HK-2 (cell line): ENCODE measurements around the gene FAM114A2.

Source experiments
- DNase-seq: peaks from one replicate; pipeline ENCODE4 v3.0.0-alpha.2; 2018; ENCODE audit not compliant: unreplicated experiment

FAM114A2 gene

DNA sequence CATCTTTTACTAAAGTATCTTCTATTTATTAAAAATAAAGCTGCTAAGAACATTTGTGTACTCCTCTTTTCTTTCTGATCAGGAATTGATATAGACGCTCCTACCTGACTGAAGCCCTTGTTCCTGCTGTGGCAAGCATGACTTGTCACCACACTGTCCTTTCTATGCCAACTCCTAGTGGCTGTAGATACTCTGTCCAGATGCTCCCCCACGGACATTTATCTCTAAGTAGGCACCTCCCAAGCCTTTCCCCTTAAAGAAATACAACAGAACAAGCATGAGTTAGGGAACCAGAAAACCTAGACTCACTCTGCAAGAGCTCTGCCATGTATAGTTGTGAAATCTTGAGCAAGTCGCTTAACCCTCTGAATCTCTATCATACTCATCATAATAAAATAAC is 53.2 kb downstream of the FAM114A2 start:
- no peak for DNase-seq

GRCh38 chr5:153983885-153984284 is 54.8 kb downstream of the FAM114A2 start:
- DNase-seq, result no peak

GRCh38 chr5:153981905-153982605 is 56.7 kb downstream of the FAM114A2 start:
- DNase-seq, result no peak

DNA sequence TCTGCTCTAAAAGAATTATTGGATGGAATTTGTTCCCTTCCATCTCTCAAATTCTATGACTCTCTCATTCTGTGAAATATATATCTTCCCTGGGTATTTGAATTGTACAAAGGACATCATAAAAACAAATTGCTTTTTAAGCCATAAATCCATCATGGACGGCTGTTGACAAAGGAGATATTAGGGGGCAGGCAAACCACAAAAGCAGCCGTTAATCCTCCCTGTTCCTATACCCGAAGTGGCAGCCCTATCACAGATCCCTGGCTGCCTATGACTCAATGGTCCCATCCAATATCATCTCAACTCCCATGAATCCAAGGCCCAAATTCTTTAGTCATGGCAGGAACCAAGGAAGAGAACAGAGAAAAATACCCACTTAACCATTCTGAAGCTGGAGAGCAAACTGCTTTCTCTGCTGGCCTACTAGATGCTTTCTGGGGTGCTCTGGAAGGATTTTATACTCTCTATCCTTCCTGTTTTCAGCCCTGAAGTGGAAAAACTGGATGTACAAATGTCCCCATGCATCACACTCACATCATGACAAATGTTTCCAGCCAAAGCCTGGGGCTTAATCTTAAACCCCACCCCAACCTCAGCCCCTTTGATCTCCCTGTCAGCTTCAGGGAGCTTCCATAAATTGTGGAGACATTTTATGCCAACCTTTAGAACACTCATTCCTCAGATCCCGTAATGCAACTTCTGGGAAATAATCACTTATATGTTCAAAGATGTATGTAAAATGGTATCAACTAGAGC is 59.5 kb downstream of the FAM114A2 start:
- DNase-seq, result no peak

DNA sequence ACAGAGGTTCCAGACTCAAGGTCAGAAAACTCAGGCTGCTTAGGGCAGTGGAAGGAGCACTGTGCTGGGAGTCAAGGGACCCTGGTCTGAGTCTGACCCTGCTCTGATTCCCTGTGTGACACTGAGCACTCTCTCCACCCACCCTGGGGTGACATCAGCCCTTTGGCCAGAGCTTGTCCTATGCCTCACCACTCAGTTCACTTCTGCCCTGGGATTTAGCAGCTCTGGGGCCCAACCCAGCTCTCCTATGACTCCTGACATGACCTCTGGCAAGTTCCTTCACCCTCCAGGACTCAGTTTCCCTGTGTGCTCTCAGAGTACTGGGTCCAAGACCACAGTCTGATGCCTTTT is 63.9 kb downstream of the FAM114A2 start:
- no peak for DNase-seq

- peak; percentile 16 for DNase-seq
Observed at GRCh38 chr5:153974131-153974812, 64.4 kb downstream of the FAM114A2 start.

DNA sequence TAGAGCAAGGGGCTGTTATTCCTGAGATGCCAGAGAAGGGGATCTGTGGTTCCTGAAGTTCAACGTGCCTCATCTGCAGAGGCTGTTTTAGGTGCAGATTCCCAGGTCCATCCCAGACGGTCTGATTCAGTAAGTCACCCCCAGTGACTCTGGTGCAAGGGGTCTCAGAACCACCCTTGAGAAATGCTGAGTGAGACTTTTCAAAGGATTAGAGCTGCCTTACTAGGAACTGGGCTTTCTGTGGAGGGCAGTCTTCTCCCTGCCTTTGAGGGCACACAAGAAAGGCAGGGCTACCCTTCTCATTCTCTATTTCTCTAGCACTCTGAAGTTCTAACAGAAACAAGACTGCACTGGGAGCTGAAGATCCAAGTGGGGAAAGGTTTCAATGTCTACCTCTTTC is 66.5 kb downstream of the FAM114A2 start:
- no peak for DNase-seq

- no peak for DNase-seq
Observed at GRCh38 chr5:153970496-153970895, 68.2 kb downstream of the FAM114A2 start.

GRCh38 chr5:153969563-153969895 is 69.2 kb downstream of the FAM114A2 start:
- DNase-seq, result no peak

- no peak for DNase-seq
Observed at GRCh38 chr5:153968761-153969562, 69.7 kb downstream of the FAM114A2 start.

GRCh38 chr5:153964880-153965645 is 73.6 kb downstream of the FAM114A2 start:
- DNase-seq, result peak; percentile 30

DNA sequence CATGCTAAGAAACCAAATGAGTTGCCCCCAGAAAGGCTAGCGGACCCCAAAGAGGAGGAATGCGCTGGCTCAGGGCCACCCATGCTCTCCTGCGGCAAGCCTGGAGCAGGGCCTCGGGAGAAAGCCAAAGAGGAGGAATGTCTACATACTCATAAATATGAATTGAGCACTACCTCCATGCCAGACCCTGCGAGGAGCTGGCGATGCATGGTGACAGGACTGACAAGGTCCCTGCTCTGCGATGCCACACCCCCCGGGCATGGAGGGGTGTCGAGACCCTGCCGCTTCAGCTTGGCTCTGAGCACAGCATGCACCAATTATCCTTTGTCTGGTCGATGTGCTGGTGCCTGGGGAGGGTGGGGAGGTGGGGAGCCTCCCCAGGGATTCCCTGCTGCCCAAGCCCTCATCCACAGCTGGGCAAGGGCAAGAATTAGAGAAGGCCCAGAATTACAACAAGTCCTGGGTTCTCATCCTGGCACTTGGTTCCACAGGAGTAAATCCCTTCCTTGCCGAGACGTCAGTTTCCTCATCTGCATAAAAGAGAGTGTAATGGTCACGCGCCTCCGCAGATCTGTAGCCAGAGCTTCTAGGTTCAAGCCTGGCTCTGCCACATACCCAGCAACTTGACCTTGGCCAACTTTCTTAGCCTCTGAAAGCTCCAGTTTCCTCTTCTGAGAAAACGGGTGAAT is 74.4 kb downstream of the FAM114A2 start:
- DNase-seq, result no peak

- DNase-seq, result no peak
Observed at GRCh38 chr5:153960269-153961215, 78.2 kb downstream of the FAM114A2 start.

DNA sequence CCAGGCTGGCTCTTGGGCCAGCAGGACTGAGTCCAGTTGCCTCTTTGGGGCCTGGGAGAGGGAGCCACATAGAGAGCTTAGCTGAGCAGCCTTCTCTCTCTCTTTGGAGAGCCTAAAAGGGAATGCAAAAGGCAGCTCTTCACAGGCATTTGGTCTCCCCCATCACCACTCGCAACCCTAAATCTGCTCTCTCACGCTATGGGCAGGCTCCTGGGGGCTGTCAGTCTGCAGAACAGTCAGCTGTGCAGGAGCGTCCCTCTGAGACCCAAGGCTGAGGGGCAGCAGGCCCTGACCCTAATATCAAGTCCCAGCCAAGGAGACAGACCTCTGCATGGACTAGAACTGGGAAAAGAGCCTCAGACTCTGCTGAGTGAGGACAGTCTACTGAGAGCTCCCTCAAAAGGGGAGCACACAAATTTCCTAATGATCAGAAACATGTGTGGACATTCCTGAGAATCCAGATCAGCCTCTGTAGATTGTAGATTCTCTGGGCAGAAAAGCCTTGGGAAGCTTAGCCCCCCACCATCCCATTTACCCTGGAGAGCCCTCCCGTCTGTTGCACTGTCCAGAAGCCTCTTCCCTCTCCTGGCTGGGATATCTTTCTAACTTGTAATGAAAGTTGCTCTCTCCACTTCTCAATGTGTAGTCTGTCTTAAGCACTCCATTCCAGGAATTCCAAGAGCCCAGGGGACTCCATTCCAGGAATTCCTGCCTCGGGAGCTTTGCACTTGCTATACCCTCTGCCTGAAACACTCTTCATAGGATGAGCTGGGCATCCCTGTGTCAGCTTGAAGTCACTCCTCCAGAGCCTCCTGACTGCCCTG is 79.4 kb downstream of the FAM114A2 start:
- DNase-seq, result no peak

- DNase-seq, result no peak
Observed at GRCh38 chr5:153957205-153957604, 81.5 kb downstream of the FAM114A2 start.

DNA sequence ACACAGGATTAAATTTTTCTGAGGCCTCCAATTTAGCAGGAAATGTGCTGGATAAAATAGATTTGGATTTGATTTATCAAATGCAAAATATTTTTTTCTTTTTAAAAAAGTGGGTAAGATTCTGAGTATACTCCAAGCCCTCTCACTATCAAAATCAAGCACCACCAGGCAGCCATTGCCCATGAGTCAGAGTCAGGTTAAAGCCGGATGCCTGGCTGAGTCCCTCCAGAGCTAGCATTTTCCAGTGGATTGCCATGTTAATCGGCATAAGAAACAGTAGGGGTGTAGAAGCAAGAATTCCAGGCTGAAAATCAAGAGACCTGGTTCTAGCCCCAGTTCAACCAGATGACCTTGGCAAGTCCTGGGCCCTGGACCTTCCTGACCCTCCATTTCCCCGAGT is 85.3 kb downstream of the FAM114A2 start:
- no peak for DNase-seq

DNA sequence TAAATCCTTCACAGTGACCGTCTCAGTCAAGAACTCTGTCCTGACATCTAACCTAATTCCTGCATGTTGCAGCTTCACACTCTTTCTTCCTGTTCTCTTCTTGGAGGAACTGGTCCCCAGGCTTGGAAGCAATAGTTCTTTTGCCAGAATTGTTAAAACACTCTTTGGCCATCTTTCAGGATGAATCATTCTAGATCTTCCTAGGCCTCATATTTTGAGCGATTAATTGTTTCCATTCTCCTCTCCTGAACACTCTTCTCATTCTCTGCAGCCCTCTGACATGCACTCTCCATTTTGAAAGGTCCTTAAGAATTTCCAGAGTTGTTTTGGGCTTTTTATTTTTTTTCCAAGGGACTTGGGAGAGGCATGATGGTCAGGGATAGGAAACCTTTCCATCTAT is 85.8 kb downstream of the FAM114A2 start:
- DNase-seq, result no peak

DNA sequence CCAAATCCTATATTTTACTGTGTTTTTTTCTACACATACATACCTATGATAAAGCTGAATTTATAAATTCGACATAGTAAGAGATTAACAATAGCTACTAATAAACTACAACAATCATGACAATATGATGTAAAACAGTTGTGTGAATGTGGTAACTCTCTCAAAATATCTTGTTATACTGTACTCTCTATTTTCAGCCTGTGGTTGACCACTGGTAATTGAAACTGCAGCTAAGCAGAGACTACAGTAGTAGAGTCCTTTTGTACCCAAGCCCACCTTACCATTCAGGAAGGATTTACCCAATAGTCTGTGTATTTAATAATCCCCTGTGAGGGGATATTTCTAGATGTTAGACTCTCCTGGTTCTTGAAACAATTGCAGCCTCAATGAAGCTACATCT is 86.7 kb downstream of the FAM114A2 start:
- DNase-seq, result no peak

GRCh38 chr5:153941265-153941664 is 97.4 kb downstream of the FAM114A2 start:
- no peak for DNase-seq
